Measurements from ENCODE around the gene FKBP10.

GRCh38 chr17:41763327-41763726 lies 49.5 kb upstream of the FKBP10 start:
- TF ChIP-seq CTCF (IDR thresholded peaks at IDR 0.05; ENCODE audit: poor library complexity) (no peak), EZH2 (IDR thresholded peaks at IDR 0.05; ENCODE audit: borderline replicate concordance) (no peak), EZH2phosphoT487 (IDR thresholded peaks at IDR 0.05; ENCODE audit: low read depth, severe bottlenecking, unreplicated experiment) (no peak)

All from hepatocyte (in vitro differentiated cells).